OCI-LY1 (cell line): Measurements from ENCODE around the gene LINGO1.

Source experiments
- H2AFZ ChIP-seq: fragments of 200-600 bp; sonication (generic), shearing (Covaris generic); 2 replicates; pipeline ENCODE4 v1.6.0; 2014; ENCODE audit warnings: antibody characterized with exemption, mild to moderate bottlenecking, low read length
- H3F3A ChIP-seq: fragments of 200-600 bp; sonication (generic), shearing (Covaris generic); 2 replicates; pipeline ENCODE4 v1.6.0; 2014; ENCODE audit warnings: mild to moderate bottlenecking, antibody characterized with exemption, low read length, moderate library complexity; ENCODE audit not compliant: insufficient read depth
- H3K27ac ChIP-seq: fragments of 200-600 bp; sonication (generic); 2 replicates; pipeline ENCODE4 v1.5.1; 2014; ENCODE audit warnings: low read length, mixed run types, mild to moderate bottlenecking, low read depth; ENCODE audit not compliant: poor library complexity, severe bottlenecking
- H3K27me3 ChIP-seq: fragments of 200-600 bp; sonication (generic); 2 replicates; pipeline ENCODE4 v1.6.0; 2014; ENCODE audit warnings: antibody characterized with exemption, mild to moderate bottlenecking, low read length, moderate library complexity; ENCODE audit not compliant: insufficient read depth
- H3K36me3 ChIP-seq: fragments of 200-600 bp; sonication (generic); 2 replicates; pipeline ENCODE4 v1.6.1; 2014; ENCODE audit warnings: mild to moderate bottlenecking, antibody characterized with exemption, low read length, moderate library complexity, mixed read lengths; ENCODE audit not compliant: insufficient read depth
- H3K4me1 ChIP-seq: fragments of 200-600 bp; sonication (generic); 2 replicates; pipeline ENCODE4 v1.5.1; 2014; ENCODE audit warnings: mild to moderate bottlenecking, low read length, moderate library complexity; ENCODE audit not compliant: insufficient read depth, severe bottlenecking
- H3K4me2 ChIP-seq: fragments of 200-600 bp; sonication (generic), shearing (Covaris generic); 2 replicates; pipeline ENCODE4 v1.6.1; 2014; ENCODE audit warnings: low read length
- H3K4me3 ChIP-seq: fragments of 200-600 bp; sonication (generic); 2 replicates; pipeline ENCODE4 v1.5.1; 2014; ENCODE audit warnings: low read length, low read depth, mild to moderate bottlenecking, mixed read lengths; ENCODE audit not compliant: poor library complexity, severe bottlenecking
- H3K79me2 ChIP-seq: fragments of 200-600 bp; shearing (Covaris generic); 2 replicates; pipeline ENCODE4 v1.6.1; 2016; ENCODE audit warnings: mixed run types, low read length, mixed read lengths; ENCODE audit not compliant: insufficient read depth
- H3K9ac ChIP-seq: fragments of 200-600 bp; sonication (generic), shearing (Covaris generic); 2 replicates; pipeline ENCODE4 v1.6.1; 2014; ENCODE audit warnings: mild to moderate bottlenecking, low read length, mixed read lengths
- H3K9me2 ChIP-seq: fragments of 200-600 bp; sonication (generic), shearing (Covaris generic); 2 replicates; pipeline ENCODE4 v1.6.1; 2014; ENCODE audit warnings: low read depth, mild to moderate bottlenecking, low read length, mixed read lengths
- H3K9me3 ChIP-seq: fragments of 200-600 bp; shearing (Covaris generic); 2 replicates; pipeline ENCODE4 v1.6.1; 2014; ENCODE audit warnings: low read length, mixed read lengths
- H4K20me1 ChIP-seq: fragments of 200-600 bp; sonication (generic), shearing (Covaris generic); 2 replicates; pipeline ENCODE4 v1.6.0; 2016; ENCODE audit warnings: mild to moderate bottlenecking, low read length; ENCODE audit not compliant: insufficient read depth
- EZH2 ChIP-seq: fragments of 200-600 bp; sonication (generic), shearing (Covaris generic); IDR thresholded peaks from 2 replicates; pipeline ENCODE4 v1.8.0; 2017; ENCODE audit warnings: borderline replicate concordance, mixed run types, mild to moderate bottlenecking, antibody characterized with exemption, low read length, moderate library complexity, mixed read lengths
- TF ChIP-seq, protein P1 (sequence below): fragments of 200-600 bp; sonication (generic), shearing (Covaris generic); IDR thresholded peaks from 2 replicates; pipeline ENCODE4 v1.5.1; 2017; ENCODE audit warnings: mild to moderate bottlenecking, antibody characterized with exemption, low read length, moderate library complexity, mixed read lengths

LINGO1 gene, protein sequence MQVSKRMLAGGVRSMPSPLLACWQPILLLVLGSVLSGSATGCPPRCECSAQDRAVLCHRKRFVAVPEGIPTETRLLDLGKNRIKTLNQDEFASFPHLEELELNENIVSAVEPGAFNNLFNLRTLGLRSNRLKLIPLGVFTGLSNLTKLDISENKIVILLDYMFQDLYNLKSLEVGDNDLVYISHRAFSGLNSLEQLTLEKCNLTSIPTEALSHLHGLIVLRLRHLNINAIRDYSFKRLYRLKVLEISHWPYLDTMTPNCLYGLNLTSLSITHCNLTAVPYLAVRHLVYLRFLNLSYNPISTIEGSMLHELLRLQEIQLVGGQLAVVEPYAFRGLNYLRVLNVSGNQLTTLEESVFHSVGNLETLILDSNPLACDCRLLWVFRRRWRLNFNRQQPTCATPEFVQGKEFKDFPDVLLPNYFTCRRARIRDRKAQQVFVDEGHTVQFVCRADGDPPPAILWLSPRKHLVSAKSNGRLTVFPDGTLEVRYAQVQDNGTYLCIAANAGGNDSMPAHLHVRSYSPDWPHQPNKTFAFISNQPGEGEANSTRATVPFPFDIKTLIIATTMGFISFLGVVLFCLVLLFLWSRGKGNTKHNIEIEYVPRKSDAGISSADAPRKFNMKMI

DNA sequence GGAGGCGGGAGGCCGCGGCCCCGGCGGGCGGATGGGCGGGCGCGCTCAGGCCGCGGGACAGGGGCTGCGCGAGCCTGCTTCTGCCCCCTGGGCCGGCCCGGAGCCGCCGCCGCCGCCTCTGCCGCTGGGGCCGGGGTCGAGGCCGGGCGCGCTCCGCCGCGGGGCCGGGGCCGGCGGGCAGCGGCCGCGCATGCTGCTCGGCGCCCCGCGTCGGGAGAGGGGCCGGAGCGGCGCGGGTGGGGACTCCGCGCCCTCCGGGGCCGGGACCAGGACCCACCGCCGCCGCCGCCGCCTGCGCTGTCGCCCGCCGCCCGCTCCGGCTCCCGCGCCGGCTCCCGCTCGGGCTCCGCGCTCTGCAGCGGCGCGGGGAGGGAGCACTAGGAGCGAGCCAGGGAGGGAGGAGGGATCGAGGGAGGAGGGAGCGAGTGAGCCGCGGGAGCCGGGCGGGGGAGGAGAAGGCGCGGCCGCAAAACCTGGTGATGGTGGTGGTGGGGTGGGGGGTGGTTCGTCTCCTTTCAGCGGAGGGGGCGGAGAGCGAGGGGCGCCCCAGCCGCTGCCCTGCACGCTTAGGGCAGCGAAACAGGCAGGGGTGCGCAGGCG, at the start of gene LINGO1:
TSS of gene LINGO1 (minus strand) at position 379 of the 600 bp plus-strand sequence. CDS start 597 bp downstream, outside the sequence.
- no peaks in the 10 kb centered on the region for H3K4me1 ChIP-seq
- H3K4me3 ChIP-seq, result no peak within 1 kb of the TSS
- no peaks in the 10 kb centered on the region for H3K9me3 ChIP-seq
- H4K20me1 ChIP-seq, result no peaks in the 10 kb centered on the region
- H3K27me3 ChIP-seq, result no peaks in the 10 kb centered on the region
- H3K4me2 ChIP-seq, result no peak within 1 kb of the TSS
- no peak within 1 kb of the TSS for H3K9ac ChIP-seq
- H3F3A ChIP-seq, result no peaks in the 10 kb centered on the region
- H2AFZ ChIP-seq, result no peak within 1 kb of the TSS
- TF ChIP-seq, protein P1, sequence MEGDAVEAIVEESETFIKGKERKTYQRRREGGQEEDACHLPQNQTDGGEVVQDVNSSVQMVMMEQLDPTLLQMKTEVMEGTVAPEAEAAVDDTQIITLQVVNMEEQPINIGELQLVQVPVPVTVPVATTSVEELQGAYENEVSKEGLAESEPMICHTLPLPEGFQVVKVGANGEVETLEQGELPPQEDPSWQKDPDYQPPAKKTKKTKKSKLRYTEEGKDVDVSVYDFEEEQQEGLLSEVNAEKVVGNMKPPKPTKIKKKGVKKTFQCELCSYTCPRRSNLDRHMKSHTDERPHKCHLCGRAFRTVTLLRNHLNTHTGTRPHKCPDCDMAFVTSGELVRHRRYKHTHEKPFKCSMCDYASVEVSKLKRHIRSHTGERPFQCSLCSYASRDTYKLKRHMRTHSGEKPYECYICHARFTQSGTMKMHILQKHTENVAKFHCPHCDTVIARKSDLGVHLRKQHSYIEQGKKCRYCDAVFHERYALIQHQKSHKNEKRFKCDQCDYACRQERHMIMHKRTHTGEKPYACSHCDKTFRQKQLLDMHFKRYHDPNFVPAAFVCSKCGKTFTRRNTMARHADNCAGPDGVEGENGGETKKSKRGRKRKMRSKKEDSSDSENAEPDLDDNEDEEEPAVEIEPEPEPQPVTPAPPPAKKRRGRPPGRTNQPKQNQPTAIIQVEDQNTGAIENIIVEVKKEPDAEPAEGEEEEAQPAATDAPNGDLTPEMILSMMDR, result no peak
- no peak for TF ChIP-seq EZH2
- H3K36me3 ChIP-seq, result no peaks in the 10 kb centered on the region
- no peaks in the 10 kb centered on the region for H3K9me2 ChIP-seq
- H3K79me2 ChIP-seq, result no peaks in the 10 kb centered on the region
- no peak within 1 kb of the TSS for H3K27ac ChIP-seq

DNA sequence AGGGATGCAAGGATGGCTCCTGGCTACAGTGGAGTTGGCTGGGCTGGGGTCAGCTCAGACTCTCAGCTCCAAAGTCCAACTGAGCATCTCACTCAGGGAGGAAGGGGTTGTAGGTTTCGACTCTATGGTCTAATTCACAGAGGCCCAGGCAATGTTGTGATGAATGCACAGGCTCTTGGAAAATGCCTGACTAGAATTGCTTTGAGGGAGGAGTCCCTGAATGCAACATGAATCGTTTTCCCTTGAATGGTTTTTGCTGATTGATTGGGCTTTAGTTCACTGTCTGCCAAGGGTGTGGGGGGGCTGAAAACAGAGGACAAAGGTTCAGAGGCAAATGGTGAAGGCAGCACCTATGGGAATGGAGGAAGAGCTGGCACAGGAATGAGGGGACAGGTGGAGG, 48.6 kb upstream of the LINGO1 start:
- Histone ChIP-seq H3K27me3 (0 out of 2 replicates have a peak, but pooled peaks cover 7% of the 10 kb centered on the region), H3K9ac (no peak overlapping the region), H2AFZ (no peak overlapping the region), H3K27ac (no peak overlapping the region), H3K4me1 (no peaks in the 10 kb centered on the region), H3K36me3 (no peaks in the 10 kb centered on the region), H3K9me2 (no peaks in the 10 kb centered on the region), H3K4me3 (no peak overlapping the region), H3K79me2 (no peaks in the 10 kb centered on the region), H3F3A (no peaks in the 10 kb centered on the region), H3K9me3 (no peaks in the 10 kb centered on the region), H3K4me2 (no peak overlapping the region), H4K20me1 (no peaks in the 10 kb centered on the region)
- TF ChIP-seq, protein P1, result no peak
- no peak for TF ChIP-seq EZH2

DNA sequence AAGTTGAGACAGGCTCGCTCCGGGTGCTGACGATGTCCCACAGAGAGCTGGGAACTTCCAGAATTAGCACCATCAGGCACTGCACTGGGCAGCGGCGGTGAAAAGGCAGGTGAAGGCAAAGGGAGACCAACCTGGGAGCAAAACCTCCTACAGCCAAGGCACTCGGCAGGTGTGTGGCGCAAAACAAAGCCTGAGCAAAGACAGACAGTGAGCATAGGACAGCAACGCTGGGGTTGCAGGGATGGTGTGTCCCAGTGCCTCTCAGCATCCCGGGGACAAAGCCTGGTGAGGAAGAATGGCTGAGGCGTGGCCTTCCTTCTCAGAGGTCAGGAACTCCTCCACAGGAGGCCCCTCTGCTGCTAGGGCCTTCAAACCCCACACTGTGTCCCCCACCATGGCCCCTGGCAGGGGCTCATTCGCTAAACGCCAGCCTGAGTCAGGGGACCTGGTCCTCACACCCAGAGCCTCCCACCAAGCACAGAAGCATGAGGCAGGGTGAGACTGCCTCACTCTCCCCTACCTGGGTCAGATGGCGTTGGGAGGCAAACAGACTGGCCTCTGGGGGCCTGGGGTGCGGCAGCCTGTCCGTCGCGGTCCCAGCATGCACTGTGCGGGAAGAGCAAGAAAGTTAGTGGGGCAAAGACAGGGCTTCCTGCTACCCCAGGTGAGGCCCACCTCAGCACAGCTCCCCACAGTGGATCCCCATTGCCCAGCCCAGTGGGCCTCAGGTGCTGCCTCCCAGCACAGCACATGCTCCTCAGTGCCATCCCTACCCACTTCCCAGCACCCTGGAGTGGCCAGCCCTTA, 44.1 kb upstream of the LINGO1 start:
- no peak overlapping the region for H3K27ac ChIP-seq
- no peak overlapping the region for H3K4me2 ChIP-seq
- H3K9ac ChIP-seq, result no peak overlapping the region
- H3K9me3 ChIP-seq, result no peaks in the 10 kb centered on the region
- TF ChIP-seq, protein P1, result no peak
- no peak for TF ChIP-seq EZH2
- no peaks in the 10 kb centered on the region for H3K36me3 ChIP-seq
- no peaks in the 10 kb centered on the region for H3K9me2 ChIP-seq
- no peaks in the 10 kb centered on the region for H3K4me1 ChIP-seq
- H3K79me2 ChIP-seq, result no peaks in the 10 kb centered on the region
- H4K20me1 ChIP-seq, result no peaks in the 10 kb centered on the region
- no peak overlapping the region for H3K4me3 ChIP-seq
- H3F3A ChIP-seq, result no peaks in the 10 kb centered on the region
- no peak overlapping the region for H2AFZ ChIP-seq
- peaks cover 7% of the 10 kb centered on the region; the same call in 1 of the 2 replicates for H3K27me3 ChIP-seq
